ENCODE data around the gene LRRC15.

The LRRC15 gene

DNA sequence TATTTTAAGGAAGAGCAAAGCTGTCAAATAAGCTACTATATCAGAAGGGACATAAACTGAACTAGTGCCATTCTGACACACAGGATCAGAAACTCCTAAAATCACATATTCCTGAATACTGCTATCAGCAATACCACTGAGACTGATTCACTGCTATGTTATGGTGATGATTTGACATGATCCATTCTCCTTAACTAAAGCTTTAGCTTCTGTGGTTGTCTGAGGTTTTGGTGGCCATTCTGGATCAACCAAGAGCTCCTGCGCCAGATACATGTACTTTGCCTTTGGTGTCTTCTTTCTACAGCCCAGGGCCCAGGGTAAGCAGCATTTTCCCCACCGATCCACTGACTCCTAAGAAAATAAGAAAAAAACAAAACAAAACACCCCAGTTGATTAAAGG, 36.2 kb upstream of the LRRC15 start:
- Histone ChIP-seq H3K4me2 (ENCODE audit: low read length) (no peak overlapping the region), H3K9me3 (ENCODE audit: control insufficient read depth, insufficient read depth, low read length) (no peaks in the 10 kb centered on the region), H4K20me1 (ENCODE audit: control insufficient read depth, insufficient read depth, low read depth, low read length) (peaks cover 5% of the 10 kb centered on the region; the same call in 1 of the 2 replicates), H3K4me3 (ENCODE audit: low read length) (no peak overlapping the region), H3F3A (ENCODE audit: control insufficient read depth, insufficient read depth) (peaks cover 13% of the 10 kb centered on the region; the same call in 1 of the 2 replicates), H3K27ac (ENCODE audit: low read depth, low read length) (no peak overlapping the region), H3K4me1 (ENCODE audit: control insufficient read depth, low read length) (no peaks in the 10 kb centered on the region), H3K27me3 (ENCODE audit: control insufficient read depth, low read length) (no peaks in the 10 kb centered on the region), H3K9me2 (replicated peaks; ENCODE audit: control insufficient read depth, low read length) (no peaks in the 10 kb centered on the region), H3K36me3 (ENCODE audit: control insufficient read depth, low read length) (peaks cover 20% of the 10 kb centered on the region), H3K79me2 (ENCODE audit: control insufficient read depth, low read length) (no peaks in the 10 kb centered on the region)
- TF ChIP-seq, protein P1, sequence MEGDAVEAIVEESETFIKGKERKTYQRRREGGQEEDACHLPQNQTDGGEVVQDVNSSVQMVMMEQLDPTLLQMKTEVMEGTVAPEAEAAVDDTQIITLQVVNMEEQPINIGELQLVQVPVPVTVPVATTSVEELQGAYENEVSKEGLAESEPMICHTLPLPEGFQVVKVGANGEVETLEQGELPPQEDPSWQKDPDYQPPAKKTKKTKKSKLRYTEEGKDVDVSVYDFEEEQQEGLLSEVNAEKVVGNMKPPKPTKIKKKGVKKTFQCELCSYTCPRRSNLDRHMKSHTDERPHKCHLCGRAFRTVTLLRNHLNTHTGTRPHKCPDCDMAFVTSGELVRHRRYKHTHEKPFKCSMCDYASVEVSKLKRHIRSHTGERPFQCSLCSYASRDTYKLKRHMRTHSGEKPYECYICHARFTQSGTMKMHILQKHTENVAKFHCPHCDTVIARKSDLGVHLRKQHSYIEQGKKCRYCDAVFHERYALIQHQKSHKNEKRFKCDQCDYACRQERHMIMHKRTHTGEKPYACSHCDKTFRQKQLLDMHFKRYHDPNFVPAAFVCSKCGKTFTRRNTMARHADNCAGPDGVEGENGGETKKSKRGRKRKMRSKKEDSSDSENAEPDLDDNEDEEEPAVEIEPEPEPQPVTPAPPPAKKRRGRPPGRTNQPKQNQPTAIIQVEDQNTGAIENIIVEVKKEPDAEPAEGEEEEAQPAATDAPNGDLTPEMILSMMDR (IDR thresholded peaks at IDR 0.05; ENCODE audit: low read depth, low read length, poor library complexity, severe bottlenecking): no peak
- no peak for TF ChIP-seq EZH2phosphoT487 (IDR thresholded peaks at IDR 0.05; ENCODE audit: borderline replicate concordance, low read length)

DNA sequence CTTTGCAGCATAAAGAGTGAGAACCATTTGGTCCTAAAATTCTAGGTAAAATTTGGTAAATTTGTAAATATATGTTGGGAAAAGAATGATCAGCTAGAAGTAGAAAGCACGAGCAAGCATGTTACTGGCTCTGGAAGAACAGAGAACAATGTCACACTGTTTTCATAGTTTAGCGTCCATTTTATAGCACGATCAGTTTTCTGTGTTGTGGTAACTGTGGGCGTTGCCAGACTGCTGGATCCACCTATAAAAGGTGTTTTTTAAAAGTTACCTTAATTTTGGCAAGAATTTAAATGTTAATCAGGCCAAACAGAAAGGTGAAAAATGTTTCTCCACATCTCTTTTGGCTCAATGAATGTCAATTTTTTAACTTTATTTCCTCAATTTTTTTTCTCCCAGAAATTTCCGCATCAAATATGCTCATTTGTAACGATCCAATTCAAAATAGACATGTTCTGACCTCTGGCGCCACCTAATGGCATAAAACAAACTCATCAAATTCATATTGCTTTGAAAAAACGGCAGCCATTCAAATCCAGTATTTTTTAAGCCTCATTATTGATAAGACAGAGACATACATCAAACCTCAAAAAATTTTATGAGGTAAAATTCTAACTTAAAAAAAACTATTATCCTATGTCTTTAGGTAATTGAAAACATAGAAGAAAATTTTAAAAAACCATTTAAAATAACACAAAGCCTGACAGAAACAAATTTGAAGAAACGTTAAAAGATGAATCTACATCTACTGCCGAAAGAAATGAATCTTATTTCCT, 35.0 kb upstream of the LRRC15 start:
- Histone ChIP-seq H3K27ac (ENCODE audit: low read depth, low read length) (no peak overlapping the region), H3K79me2 (ENCODE audit: control insufficient read depth, low read length) (no peaks in the 10 kb centered on the region), H3K4me1 (ENCODE audit: control insufficient read depth, low read length) (no peaks in the 10 kb centered on the region), H3K27me3 (ENCODE audit: control insufficient read depth, low read length) (no peaks in the 10 kb centered on the region), H3K9me2 (replicated peaks; ENCODE audit: control insufficient read depth, low read length) (no peaks in the 10 kb centered on the region), H3K9me3 (ENCODE audit: control insufficient read depth, insufficient read depth, low read length) (no peaks in the 10 kb centered on the region), H3K4me3 (ENCODE audit: low read length) (no peak overlapping the region), H4K20me1 (ENCODE audit: control insufficient read depth, insufficient read depth, low read depth, low read length) (peaks cover 5% of the 10 kb centered on the region; the same call in 1 of the 2 replicates), H3K36me3 (ENCODE audit: control insufficient read depth, low read length) (peaks cover 20% of the 10 kb centered on the region), H3F3A (ENCODE audit: control insufficient read depth, insufficient read depth) (peaks cover 13% of the 10 kb centered on the region; the same call in 1 of the 2 replicates), H3K4me2 (ENCODE audit: low read length) (no peak overlapping the region)
- TF ChIP-seq, protein P1 (IDR thresholded peaks at IDR 0.05; ENCODE audit: low read depth, low read length, poor library complexity, severe bottlenecking): peak; percentile 74
- TF ChIP-seq EZH2phosphoT487 (IDR thresholded peaks at IDR 0.05; ENCODE audit: borderline replicate concordance, low read length): no peak

GRCh38 chr3:194401868-194402329, 32.4 kb upstream of the LRRC15 start:
- Histone ChIP-seq H3K9me2 (replicated peaks; ENCODE audit: control insufficient read depth, low read length) (no peaks in the 10 kb centered on the region), H4K20me1 (ENCODE audit: control insufficient read depth, insufficient read depth, low read depth, low read length) (peaks cover 5% of the 10 kb centered on the region; the same call in 1 of the 2 replicates), H3K4me1 (ENCODE audit: control insufficient read depth, low read length) (no peaks in the 10 kb centered on the region; the same call in 1 of the 2 replicates), H3K36me3 (ENCODE audit: control insufficient read depth, low read length) (peaks cover 16% of the 10 kb centered on the region), H3K79me2 (ENCODE audit: control insufficient read depth, low read length) (no peaks in the 10 kb centered on the region), H3K4me3 (ENCODE audit: low read length) (no peak overlapping the region), H3F3A (ENCODE audit: control insufficient read depth, insufficient read depth) (peaks cover 13% of the 10 kb centered on the region), H3K27ac (ENCODE audit: low read depth, low read length) (no peak overlapping the region), H3K9me3 (ENCODE audit: control insufficient read depth, insufficient read depth, low read length) (no peaks in the 10 kb centered on the region), H3K27me3 (ENCODE audit: control insufficient read depth, low read length) (peaks cover 25% of the 10 kb centered on the region), H3K4me2 (ENCODE audit: low read length) (no peak overlapping the region)
- TF ChIP-seq EZH2phosphoT487 (IDR thresholded peaks at IDR 0.05; ENCODE audit: borderline replicate concordance, low read length): no peak
- TF ChIP-seq, protein P1 (IDR thresholded peaks at IDR 0.05; ENCODE audit: low read depth, low read length, poor library complexity, severe bottlenecking): no peak

Measured in DOHH2 (cell line).